Measurements from ENCODE around the gene OLFM2. TPM values are rescaled to one million over a fixed set of nuclear protein-coding genes. Genes with fewer than 3 reads are reported as not detected.

OLFM2 gene
- total RNA-seq, 1 donor = 0.43 TPM

- no peak overlapping the region for H3K4me3 ChIP-seq (ENCODE audit: low read depth, low read length)
- no peak for DNase-seq (ENCODE audit: low read depth)
- no peak for TF ChIP-seq CTCF (IDR thresholded peaks at IDR 0.05; ENCODE audit: insufficient read depth, low read depth, low read length)
Measured at GRCh38 chr19:9968820-9969687, 32.7 kb upstream of the OLFM2 start.

- no peak for DNase-seq (ENCODE audit: low read depth)
- TF ChIP-seq CTCF (IDR thresholded peaks at IDR 0.05; ENCODE audit: insufficient read depth, low read depth, low read length) = no peak
- H3K4me3 ChIP-seq (ENCODE audit: low read depth, low read length) = no peak overlapping the region
Measured at GRCh38 chr19:9967326-9967725, 31.0 kb upstream of the OLFM2 start.

DNA sequence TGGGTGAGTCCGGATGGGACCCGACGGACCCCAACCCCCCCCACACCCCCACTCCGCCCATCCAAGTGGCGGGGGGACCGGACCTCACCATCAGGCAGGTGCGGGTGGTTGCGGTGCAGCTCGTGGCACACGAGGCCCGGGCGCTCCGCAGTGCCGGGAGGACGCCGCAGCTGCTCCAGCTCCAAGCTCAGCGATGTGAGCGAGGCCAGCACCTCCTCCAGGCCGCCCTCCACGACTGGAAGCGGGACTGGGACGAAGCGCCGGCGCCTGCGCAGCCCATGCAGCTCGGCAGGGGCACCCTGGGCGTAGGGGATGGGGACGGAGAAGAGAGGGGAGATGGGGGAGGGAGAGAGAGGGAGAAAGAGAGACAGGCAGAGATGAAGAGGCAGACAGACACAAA, 30.1 kb upstream of the OLFM2 start:
- no peak for TF ChIP-seq CTCF (IDR thresholded peaks at IDR 0.05; ENCODE audit: insufficient read depth, low read depth, low read length)
- H3K4me3 ChIP-seq (ENCODE audit: low read depth, low read length) = no peak overlapping the region
- no peak for DNase-seq (ENCODE audit: low read depth)

- TF ChIP-seq CTCF (IDR thresholded peaks at IDR 0.05; ENCODE audit: insufficient read depth, low read depth, low read length) = no peak
- DNase-seq (ENCODE audit: low read depth) = no peak
- no peak overlapping the region for H3K4me3 ChIP-seq (ENCODE audit: low read depth, low read length)
Measured at GRCh38 chr19:9966024-9966423, 29.7 kb upstream of the OLFM2 start.

DNA sequence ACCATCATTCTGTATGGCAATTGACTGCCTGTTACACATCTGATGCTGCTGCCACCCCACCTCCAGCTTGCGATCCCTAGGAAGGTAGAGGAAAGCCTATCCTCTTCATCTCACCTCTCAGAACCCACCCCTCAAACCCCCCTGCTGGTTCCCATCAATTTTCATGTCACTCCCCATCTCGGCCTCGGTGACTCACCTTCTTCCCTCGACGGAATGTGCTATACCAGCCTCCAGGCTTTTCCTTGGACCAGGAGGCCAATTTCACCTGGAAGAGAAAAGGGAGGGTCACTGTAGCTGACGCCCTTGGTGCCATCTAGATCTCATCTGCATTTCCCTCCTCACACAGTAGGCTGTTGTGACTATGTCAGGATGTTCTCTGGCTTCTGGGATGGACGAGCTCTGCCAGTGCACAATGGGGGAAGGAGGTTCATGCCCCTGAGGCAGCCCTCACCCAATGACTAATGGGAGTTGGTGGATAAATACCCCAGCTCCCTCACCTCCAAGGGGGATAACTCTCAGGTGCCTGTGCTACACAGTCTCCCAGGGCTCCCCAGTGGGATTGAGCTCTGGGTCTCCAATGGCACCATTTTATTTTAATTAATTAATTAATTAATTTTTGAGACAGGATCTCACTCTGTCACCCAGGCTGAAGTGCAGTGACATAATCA, 26.4 kb upstream of the OLFM2 start:
- no peak overlapping the region for H3K4me3 ChIP-seq (ENCODE audit: low read depth, low read length)
- TF ChIP-seq CTCF (IDR thresholded peaks at IDR 0.05; ENCODE audit: insufficient read depth, low read depth, low read length) = no peak
- no peak for DNase-seq (ENCODE audit: low read depth)

GRCh38 chr19:9961103-9961502, 24.8 kb upstream of the OLFM2 start:
- no peak for TF ChIP-seq CTCF (IDR thresholded peaks at IDR 0.05; ENCODE audit: insufficient read depth, low read depth, low read length)
- H3K4me3 ChIP-seq (ENCODE audit: low read depth, low read length) = no peak overlapping the region
- DNase-seq (ENCODE audit: low read depth) = no peak

Data from fibroblast of villous mesenchyme (primary cell).